Stimulated activated CD4-positive, alpha-beta T cell treated with anti-CD3 and anti-CD28 coated beads, Interleukin-4, amount 100 ng/mL, for 1 hour (primary cell): ENCODE results near the gene TMEM47.

Source experiments
- DNase-seq: peaks from one replicate; pipeline ENCODE4 v3.0.0-alpha.2; 2020

Gene TMEM47

GRCh38 chrX:34656842-34657725, at the start of gene TMEM47:
TSS of gene TMEM47 (minus strand) at chrX:34657285. CDS start at chrX:34657029, 256 bp downstream.
- DNase-seq = no peak

- DNase-seq = no peak
Measured at GRCh38 chrX:34687095-34687494, 30.0 kb upstream of the TMEM47 start.

DNA sequence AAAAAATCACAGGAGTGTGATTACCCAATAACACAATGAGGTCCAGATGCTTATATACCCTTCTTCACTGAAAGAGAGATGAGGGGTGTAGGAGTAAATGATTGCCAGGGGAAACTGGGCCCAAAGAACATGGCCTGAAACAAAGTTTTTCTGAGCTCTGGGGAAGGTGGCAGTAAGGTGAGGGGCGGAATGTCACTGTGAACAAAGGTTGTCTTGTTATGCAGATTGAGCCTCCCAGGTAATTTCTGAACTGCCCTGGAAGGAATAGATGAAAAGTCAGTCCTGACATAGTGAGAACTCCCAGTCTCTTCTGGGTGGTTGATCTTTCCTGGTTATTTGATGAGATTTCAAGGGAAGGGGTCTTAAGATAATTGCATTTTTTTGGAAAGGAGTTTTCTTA, 2.5 kb upstream of the TMEM47 start:
- DNase-seq = no peak

DNA sequence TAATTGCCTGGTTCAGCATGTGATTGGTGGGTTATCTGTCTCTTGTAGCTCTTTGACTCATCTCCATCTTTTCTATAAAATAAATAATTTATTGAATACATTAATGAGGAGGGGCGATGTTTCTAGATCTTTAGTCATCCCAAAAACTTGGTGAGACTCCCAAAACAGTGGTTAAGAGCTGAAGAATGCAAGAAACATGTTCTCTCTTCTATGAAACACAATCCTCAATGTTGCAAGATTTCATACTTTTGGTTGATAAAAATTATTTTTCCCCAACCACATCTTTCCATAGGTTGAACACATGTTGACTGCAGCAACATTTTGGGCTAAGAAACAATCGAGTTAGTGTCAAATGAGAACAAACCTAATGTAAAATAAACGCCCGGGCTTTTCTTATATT, 1.2 kb upstream of the TMEM47 start:
- no peak for DNase-seq

DNA sequence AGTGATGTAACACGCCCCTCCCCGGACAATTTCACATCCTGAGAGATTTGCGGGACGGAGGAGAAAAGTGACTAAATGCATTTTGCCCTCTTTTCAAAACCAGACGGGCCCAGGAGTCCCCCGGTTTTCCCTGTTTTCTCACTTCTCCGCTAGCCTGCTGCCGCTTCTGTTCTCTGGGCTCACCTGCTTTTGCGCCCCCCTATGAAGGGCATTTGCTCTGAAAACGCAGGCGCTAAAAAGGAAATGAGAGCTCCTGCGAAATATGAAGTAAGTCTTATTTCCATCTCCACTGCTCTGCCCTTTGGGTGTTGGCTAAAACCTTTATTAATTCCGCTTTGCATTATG, 613 bp upstream of the TMEM47 start:
- DNase-seq = no peak

- DNase-seq = no peak
Measured at GRCh38 chrX:34656467-34656841, 631 bp downstream of the TMEM47 start.

- no peak for DNase-seq
Measured at GRCh38 chrX:34655501-34656455, 1.3 kb downstream of the TMEM47 start.

DNA sequence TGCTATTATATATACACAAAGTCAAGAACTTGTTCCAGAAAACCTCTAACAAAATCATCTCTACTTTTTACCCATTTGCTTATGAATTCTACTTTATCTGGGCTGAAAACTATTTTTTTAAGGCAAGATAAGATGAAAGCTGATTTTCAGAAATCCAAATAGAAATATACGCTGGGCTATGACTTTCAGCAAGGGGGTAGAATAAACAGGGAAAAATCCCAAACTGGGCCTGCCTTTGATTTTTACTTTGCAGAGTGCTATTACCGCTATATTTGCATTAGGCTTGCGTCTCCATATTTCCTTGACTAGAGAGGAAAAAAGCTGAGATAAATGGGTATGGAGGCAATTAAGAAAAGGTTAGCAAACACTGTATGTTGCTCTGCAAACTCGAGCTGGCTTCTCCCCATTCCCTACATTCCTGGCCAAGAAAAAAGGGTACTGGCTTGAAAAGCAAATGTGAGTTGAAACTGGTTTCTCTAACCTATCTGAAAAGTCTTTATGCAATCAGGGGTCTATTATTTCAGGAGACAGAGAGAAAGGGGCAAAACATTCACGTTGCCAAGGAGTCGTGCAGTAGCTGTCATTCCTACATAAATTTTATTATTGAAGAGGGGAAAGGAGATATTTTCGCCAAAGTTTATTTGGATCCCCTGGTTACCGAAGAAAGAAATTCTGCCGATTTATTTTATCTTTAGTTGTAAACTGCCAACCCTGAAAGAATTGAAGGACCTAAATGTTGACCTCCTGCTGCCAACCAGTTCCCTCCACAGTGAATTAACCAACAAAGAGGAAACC, 2.2 kb downstream of the TMEM47 start:
- DNase-seq = no peak

GRCh38 chrX:34653811-34654210, 3.3 kb downstream of the TMEM47 start:
- no peak for DNase-seq

GRCh38 chrX:34642849-34643248, 14.2 kb downstream of the TMEM47 start:
- DNase-seq = no peak

DNA sequence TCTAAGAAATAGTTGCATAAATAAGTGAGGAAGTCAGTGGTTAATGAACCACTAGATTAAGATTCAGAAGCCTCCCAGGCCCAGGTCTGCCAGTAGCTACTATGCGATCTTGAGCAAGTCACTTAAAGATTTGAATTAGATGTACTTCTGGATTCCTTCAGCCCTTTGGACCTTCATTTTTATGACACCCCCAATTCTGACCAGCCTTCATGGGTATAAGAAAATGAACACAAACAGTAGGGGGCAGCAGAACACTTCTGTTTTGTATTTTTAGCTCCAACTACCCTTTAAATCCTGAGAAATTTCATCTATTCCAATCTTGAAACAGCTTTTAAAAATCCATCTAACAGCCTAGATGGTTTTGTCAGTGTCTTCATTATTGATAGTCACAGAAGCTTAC, 19.0 kb downstream of the TMEM47 start:
- no peak for DNase-seq

- DNase-seq = no peak
Measured at GRCh38 chrX:34634349-34634748, 22.7 kb downstream of the TMEM47 start.

- no peak for DNase-seq
Measured at GRCh38 chrX:34632384-34632783, 24.7 kb downstream of the TMEM47 start.

- DNase-seq = no peak
Measured at GRCh38 chrX:34631479-34632220, 25.4 kb downstream of the TMEM47 start.

- DNase-seq = no peak
Measured at GRCh38 chrX:34629572-34629971, 27.5 kb downstream of the TMEM47 start.

DNA sequence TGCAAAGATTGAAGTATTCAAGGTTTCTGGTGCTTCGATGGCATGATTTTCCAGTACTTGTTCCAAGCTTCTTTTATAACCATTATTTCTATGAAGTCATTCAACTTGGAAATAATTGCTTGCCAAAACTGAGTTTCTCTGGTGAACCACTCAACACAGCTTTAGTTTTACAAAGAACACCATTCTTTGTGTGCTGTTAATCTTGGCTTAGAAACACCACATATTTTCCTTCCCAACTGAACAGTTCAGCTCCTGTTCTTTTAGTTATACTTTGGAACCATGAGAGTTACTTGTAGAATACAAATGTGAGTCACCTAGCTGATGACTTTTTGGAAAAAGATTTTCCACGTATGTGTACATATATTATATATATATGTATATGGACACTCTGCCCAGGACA, 32.7 kb downstream of the TMEM47 start:
- DNase-seq = no peak

GRCh38 chrX:34619920-34620319, 37.2 kb downstream of the TMEM47 start:
- DNase-seq = no peak

DNA sequence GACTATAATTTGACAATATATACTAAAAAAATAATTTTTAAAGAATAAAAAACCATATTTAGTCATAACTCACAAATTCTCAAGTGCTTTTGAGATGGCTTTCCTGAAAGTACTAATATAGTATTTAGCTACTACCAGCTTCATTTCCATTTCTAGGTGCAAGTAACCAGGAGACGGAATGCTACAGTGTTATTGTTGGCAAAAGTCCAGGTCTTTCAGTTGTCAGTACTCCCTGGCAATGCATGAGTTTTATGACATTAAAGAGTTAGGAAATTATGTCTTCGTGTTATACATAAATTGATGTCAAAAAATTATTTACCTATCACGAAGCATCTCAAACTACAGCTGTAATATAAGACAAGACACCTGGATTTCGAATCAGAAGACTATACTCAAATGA, 45.0 kb downstream of the TMEM47 start:
- no peak for DNase-seq

GRCh38 chrX:34598362-34598761, 58.7 kb downstream of the TMEM47 start:
- DNase-seq = no peak

- no peak for DNase-seq
Measured at GRCh38 chrX:34586936-34587335, 70.1 kb downstream of the TMEM47 start.

DNA sequence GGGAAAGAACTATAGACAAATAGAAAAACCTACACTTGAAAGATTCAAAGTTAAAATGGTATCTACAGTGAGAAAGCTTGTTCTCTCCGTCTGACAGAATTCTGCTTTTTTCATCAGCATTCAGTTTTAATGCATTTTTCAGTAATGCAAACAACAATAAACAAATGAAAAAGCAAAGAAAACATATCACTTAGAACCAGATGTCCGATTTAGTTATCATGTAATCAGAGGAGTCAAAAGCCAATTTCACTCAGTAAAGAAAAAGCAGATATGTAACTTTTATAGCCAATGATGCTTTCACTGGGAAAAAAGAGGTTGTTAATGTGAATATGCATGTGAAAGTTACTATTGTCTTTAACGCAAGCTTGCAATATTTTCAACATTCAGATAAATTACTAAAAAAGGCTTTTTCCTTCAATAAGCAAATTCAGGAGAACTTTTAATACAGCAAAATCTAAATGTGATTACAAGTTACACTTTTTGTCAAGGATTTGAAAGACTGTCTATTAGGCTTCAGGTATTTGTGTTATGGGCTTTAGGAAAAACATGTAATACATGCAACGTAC, 70.7 kb downstream of the TMEM47 start:
- DNase-seq = no peak

- no peak for DNase-seq
Measured at GRCh38 chrX:34585561-34585960, 71.5 kb downstream of the TMEM47 start.
